Measurements from ENCODE around the gene FES. TPM values are rescaled to one million over a fixed set of nuclear protein-coding genes. Genes with fewer than 3 reads are reported as not detected.

The FES gene
- total RNA-seq, 1 donor from 2014 or later, result 13.8 TPM

DNA sequence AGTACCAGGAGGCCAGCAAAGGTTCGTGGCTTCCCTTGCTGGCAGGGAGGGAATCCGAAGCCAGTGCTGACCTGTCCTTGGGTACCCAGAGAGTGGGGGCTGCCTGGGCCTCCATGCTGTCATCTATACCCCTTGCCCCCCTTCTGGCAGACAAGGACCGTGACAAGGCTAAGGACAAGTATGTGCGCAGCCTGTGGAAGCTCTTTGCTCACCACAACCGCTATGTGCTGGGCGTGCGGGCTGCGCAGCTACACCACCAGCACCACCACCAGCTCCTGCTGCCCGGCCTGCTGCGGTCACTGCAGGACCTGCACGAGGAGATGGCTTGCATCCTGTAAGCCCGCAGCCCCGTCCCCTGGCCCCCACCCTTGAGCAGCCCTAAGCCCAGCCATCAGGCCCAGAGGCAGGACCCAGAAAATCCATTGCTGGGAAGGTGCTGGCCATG lies 2.8 kb downstream of the FES start:
- Mint-ChIP-seq H3K36me3 (ENCODE audit: insufficient read depth) (no peaks in the 10 kb centered on the region), H3K4me3 (ENCODE audit: low read depth) (no peak overlapping the region), H3K27me3 (no peaks in the 10 kb centered on the region), H3K27ac (no peak overlapping the region), H3K9me3 (ENCODE audit: low read depth) (no peaks in the 10 kb centered on the region), H3K4me1 (ENCODE audit: low read depth) (peaks cover 4% of the 10 kb centered on the region)
- no peak for DNase-seq (ENCODE audit: low spot score, unreplicated experiment)
- TF ChIP-seq CTCF (IDR thresholded peaks at IDR 0.05; ENCODE audit: unreplicated experiment), result no peak

DNA sequence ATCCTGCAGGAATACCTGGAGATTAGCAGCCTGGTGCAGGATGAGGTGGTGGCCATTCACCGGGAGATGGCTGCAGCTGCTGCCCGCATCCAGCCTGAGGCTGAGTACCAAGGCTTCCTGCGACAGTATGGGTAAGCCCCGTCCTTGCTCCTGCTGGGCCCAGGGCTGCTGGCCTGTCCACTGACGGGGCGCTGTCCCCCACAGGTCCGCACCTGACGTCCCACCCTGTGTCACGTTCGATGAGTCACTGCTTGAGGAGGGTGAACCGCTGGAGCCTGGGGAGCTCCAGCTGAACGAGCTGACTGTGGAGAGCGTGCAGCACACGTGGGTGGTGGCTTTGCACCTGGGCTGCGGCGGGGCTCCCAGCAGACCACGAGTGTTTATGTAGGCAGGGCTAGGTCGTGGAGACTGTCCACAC lies 5.0 kb downstream of the FES start:
- peaks cover 2% of the 10 kb centered on the region for H3K36me3 Mint-ChIP-seq (ENCODE audit: insufficient read depth)
- H3K9me3 Mint-ChIP-seq (ENCODE audit: low read depth), result no peaks in the 10 kb centered on the region
- no peak for DNase-seq (ENCODE audit: low spot score, unreplicated experiment)
- no peak overlapping the region for H3K4me3 Mint-ChIP-seq (ENCODE audit: low read depth)
- H3K4me1 Mint-ChIP-seq (ENCODE audit: low read depth), result peaks cover 4% of the 10 kb centered on the region
- H3K27ac Mint-ChIP-seq, result no peak overlapping the region
- H3K27me3 Mint-ChIP-seq, result no peaks in the 10 kb centered on the region
- TF ChIP-seq CTCF (IDR thresholded peaks at IDR 0.05; ENCODE audit: unreplicated experiment), result no peak

- Mint-ChIP-seq H3K4me3 (ENCODE audit: low read depth) (no peak overlapping the region), H3K4me1 (ENCODE audit: low read depth) (peaks cover 3% of the 10 kb centered on the region), H3K9me3 (ENCODE audit: low read depth) (no peaks in the 10 kb centered on the region), H3K27me3 (no peaks in the 10 kb centered on the region), H3K36me3 (ENCODE audit: insufficient read depth) (peaks cover 2% of the 10 kb centered on the region), H3K27ac (no peak overlapping the region)
- no peak for TF ChIP-seq CTCF (IDR thresholded peaks at IDR 0.05; ENCODE audit: unreplicated experiment)
- no peak for DNase-seq (ENCODE audit: low spot score, unreplicated experiment)
Measured at GRCh38 chr15:90889736-90890456, 5.6 kb downstream of the FES start.

DNA sequence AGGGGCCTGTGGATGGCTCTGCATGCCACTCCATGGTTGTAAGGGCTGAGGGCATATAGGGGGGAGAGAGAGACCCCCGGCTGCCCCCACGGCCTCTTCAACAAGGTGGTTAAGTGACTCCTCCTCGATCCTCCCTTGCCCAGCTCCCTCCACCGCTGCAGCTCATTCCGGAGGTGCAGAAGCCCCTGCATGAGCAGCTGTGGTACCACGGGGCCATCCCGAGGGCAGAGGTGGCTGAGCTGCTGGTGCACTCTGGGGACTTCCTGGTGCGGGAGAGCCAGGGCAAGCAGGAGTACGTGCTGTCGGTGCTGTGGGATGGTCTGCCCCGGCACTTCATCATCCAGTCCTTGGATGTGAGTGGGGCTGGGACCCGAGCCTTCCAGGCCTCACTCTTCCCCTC lies 6.5 kb downstream of the FES start:
- no peaks in the 10 kb centered on the region for H3K4me1 Mint-ChIP-seq (ENCODE audit: low read depth)
- H3K9me3 Mint-ChIP-seq (ENCODE audit: low read depth), result no peaks in the 10 kb centered on the region
- H3K27ac Mint-ChIP-seq, result no peak overlapping the region
- no peaks in the 10 kb centered on the region for H3K27me3 Mint-ChIP-seq
- TF ChIP-seq CTCF (IDR thresholded peaks at IDR 0.05; ENCODE audit: unreplicated experiment), result no peak
- no peak for DNase-seq (ENCODE audit: low spot score, unreplicated experiment)
- H3K36me3 Mint-ChIP-seq (ENCODE audit: insufficient read depth), result peaks cover 5% of the 10 kb centered on the region
- H3K4me3 Mint-ChIP-seq (ENCODE audit: low read depth), result no peak overlapping the region

- H3K4me1 Mint-ChIP-seq (ENCODE audit: low read depth), result no peaks in the 10 kb centered on the region
- H3K4me3 Mint-ChIP-seq (ENCODE audit: low read depth), result no peak overlapping the region
- peaks cover 5% of the 10 kb centered on the region for H3K36me3 Mint-ChIP-seq (ENCODE audit: insufficient read depth)
- H3K9me3 Mint-ChIP-seq (ENCODE audit: low read depth), result no peaks in the 10 kb centered on the region
- TF ChIP-seq CTCF (IDR thresholded peaks at IDR 0.05; ENCODE audit: unreplicated experiment), result no peak
- no peak overlapping the region for H3K27ac Mint-ChIP-seq
- H3K27me3 Mint-ChIP-seq, result no peaks in the 10 kb centered on the region
- DNase-seq (ENCODE audit: low spot score, unreplicated experiment), result no peak
Measured at GRCh38 chr15:90891346-90891949, 7.1 kb downstream of the FES start.

Data from progenitor cell of endocrine pancreas (in vitro differentiated cells).